HL-60/S4 (cell line): ENCODE measurements around the gene PALD1.

ENCODE experiments used
- in situ Hi-C: fragments of 300-500 bp; cut with MboI; formaldehyde crosslinking; loops from 2 replicates; pipeline ENCODE4 v1.14.3; 2022; ENCODE audit warnings: low sequenced_read_pairs

PALD1 gene

GRCh38 chr10:70503776-70504175, 25.2 kb downstream of the PALD1 start:
- in situ Hi-C loops, result no loop called here

DNA sequence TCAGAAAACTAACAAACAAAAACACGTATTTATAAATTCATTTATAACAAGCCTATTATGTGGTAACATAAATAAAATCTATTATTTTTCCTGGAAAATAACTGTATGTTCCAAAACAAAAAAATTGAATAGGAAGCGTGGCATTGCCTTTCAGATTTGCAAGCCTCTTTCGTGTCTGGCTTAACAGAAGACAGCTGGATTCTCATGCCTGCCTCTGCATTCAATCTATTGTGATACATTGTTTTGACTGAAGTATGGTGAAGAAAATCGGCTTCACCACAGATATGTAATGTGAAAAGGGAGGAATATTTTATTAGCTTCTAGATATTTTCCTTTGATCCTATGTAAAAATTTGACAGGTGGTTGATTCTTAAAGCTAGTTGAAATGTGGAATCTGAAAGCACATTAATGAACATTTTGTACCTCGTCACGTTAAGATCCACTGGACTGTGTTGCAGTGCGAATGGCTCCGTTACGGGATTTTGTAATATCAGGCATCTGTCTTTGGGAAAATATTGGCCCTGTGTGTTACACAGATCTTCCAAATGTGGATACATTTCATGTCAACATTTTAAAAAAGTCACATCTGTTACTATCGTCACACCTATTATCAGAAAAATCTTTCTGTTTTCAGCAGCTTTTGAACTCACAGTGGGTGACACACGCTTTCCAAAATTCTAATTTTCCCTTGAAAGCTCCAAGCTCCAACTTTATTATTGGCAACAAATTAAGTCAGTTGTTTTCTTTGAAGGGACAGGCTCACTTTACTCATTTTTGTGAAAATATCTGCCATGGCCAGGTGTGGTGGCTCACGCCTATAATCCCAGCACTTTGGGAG, 26.2 kb downstream of the PALD1 start:
- in situ Hi-C loops, result no loop called here

DNA sequence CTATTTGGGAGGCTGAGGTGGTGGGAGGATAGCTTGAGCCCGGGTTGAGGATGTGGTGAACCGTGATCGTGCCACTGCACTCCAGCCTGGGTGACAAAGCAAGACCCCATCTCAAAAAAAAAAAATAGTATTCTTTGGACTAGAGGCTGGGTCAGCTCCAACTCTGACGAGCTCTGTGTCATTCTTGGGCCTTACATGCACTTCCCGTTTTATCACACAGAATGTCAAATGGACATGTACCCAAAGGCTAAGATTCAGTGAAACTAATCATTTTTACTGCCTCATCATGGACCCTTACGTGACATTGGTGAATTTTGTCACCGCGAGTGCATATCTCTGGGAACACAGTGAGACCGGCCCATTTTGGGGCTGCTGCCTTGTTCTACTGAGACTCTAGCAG, 27.3 kb downstream of the PALD1 start:
- in situ Hi-C loops, result no loop called here

DNA sequence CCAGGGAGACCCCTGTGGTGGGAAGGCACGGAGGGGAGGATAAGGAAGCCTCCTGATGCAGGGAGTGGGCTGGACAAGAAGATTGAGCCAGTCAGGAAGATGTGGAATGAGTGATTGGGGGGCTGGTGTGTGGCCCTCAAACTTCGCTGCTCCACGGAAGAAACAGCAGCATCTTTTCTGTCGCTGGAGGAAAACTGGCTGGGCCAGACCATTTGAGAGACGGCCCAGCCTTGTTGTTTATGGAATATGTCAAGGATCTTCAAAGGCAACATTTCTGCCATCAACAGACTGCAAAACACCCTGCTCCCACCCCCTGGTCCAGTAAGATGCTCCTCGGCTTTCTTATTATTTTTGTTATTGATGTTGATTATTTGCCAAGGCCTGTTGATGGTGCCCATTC, 29.4 kb downstream of the PALD1 start:
- in situ Hi-C loops, result no loop called here

DNA sequence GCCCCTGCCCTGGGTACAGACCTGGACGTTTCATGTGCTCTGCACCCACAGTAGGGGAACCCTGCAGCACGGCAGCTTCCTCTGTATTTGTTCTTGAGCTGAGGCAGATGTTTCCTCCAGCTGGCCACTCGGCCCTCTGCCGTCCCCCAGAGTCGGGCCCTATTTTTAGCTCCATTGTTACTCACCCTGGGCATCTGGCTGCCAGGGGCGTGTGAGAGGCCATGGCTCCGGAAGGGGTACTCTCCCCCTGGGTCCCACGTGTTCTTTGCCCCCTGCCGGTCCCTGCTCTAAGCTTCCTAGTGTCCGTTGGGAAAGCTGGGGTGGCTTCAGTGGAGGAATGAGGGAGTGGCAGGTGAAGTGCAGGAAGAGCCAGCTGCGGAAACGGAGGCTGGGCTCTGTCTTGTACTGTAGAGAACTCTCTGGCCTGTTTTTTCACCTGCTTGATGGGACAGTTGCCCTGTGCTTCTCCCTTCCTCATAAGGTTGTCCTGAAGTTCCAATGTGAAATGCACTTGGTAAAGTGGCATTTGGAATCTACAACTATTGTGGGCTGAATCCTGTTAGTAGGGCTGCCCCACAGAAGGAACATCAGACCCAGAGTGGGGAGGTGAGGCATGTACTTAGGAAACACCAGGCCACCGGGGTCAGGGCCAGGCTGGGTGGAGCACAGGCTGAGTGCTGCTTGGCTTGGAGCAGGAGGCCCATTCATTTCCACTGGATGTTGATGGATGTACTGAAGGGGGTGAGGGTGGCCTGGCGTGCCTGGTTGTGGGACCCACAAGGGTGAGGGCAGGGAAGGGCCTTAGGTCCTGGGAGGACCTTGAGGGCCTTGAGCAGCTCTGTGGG, 30.6 kb downstream of the PALD1 start:
- in situ Hi-C loops, result no loop called here

GRCh38 chr10:70509757-70510147, 31.2 kb downstream of the PALD1 start:
- in situ Hi-C loops, result no loop called here

DNA sequence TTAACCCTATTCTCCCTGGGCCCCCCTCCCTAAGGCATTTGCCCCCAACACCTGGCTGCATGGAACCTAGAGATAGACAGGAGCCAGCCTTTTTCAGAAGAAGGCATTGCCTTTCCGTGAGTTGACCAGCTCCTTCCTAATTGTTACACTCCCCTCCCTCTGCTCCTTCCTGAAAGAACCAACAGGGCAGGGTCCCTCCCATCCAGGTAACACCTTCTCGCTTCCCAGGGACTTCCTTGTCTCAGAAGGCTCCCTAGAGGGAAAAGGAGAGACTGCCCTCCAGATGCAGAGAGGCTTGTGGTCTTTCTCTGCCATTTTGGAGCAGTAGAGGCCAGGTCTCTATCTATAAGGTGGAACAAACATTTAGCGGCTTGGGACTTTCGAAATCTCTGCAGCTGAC, 31.9 kb downstream of the PALD1 start:
- in situ Hi-C loops, result no loop called here

DNA sequence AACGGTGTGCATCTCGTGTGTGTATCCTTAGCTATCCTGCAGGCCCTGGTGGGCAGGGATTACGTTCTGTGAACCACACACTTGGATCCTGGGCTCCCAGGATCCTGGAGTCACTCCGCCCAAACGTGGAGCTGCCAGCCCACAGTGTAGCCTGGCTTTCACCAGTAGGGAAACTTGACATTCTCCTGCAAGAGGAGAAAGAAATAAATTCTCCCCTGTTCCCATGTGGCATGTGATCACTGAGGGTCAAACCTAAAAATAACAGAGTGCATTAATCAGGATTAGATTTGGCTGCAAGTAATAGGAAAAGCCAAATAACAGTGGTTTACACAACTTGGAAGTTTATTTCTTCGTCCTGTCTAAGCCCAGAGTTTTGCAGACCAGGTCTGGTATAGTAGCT, 32.3 kb downstream of the PALD1 start:
- in situ Hi-C loops, result no loop called here

DNA sequence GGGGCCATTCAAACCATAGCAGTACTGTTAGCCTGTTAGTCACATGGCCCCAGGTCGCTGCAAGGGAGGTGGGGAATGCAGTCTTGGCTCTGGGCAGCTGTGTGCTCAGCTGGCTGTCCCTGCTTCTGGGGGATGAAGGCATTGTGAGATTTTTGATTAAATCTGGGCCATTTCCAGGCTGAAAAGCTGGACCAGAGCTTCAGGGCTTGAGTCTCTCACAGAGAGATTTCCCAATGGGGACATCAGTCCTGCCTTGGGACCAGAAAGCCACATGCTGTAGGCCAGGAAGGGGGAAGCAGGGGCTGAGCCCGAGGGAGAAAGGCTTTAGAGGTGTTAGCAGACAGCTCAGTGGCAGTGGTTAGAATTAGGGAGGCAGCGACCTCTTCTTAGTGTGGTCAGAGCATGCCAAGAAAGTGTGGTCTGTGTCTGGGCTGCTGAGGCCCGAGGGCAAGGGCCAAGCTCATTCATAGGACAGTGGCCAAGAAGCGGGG, 33.6 kb downstream of the PALD1 start:
- in situ Hi-C loops, result no loop called here

GRCh38 chr10:70513848-70514309, 35.3 kb downstream of the PALD1 start:
- in situ Hi-C loops, result no loop called here

GRCh38 chr10:70514591-70514990, 36.0 kb downstream of the PALD1 start:
- in situ Hi-C loops, result no loop called here

DNA sequence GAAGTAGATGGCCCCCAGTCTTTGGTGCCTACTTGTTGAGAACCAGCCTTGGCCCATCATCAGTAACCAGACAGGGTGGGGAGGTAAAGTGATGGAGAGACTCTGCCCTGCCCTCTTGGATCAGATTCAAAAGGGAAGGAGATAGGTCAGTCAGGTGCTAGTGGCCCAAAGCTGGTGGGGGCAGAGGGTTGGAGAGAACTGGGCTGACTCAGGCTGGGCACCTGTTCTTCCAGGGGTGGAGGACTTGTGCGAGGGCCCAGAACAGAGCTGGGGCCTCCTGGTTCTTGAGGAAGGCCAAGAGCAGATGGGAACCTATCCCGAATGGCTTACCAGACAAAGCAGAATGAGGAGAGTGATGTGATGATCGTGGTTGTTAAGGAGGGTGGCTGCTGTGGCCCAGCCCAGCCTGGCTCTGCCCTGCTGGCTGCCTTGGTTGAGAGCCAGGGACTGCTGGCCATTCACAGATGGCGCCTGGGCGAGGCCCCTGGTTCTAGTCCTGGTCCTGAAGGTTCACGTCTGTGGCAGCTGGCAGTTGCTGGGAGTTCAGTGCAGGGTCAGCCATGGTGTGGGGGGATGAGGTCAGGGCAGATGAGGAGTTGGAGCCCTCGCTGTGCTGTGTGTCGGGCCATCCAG, 36.6 kb downstream of the PALD1 start:
- in situ Hi-C loops, result no loop called here

DNA sequence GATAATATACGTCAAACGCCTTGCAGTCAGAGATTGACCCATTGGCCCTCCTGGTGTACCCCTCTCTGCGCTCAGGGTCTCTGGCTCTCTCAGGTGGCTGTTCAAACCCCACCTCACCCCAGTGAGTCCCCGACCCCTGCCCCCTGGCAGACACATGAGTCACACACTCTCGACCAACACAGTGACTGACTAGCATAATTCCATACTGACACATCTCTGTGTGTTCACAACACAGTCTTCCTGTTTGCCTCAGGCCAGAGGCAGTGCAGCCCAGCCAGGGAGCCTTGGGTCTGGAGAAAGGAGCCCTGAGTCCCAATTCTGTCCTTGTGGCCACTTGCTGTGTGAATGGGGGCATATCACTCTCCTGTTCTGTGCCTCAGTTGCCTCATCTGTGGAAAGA, 40.1 kb downstream of the PALD1 start:
- in situ Hi-C loops, result no loop called here

- in situ Hi-C loops, result no loop called here
These were observed 44.5 kb downstream of the PALD1 start for GRCh38 chr10:70523057-70523456.

GRCh38 chr10:70523549-70523948, 45.0 kb downstream of the PALD1 start:
- in situ Hi-C loops, result no loop called here

GRCh38 chr10:70528314-70528713, 49.7 kb downstream of the PALD1 start:
- in situ Hi-C loops, result no loop called here

GRCh38 chr10:70528741-70529362, 50.3 kb downstream of the PALD1 start:
- in situ Hi-C loops, result no loop called here

- in situ Hi-C loops, result no loop called here
These were observed 51.3 kb downstream of the PALD1 start for GRCh38 chr10:70529848-70530247.

GRCh38 chr10:70530315-70530714, 51.7 kb downstream of the PALD1 start:
- in situ Hi-C loops, result no loop called here

GRCh38 chr10:70532554-70533188, 54.1 kb downstream of the PALD1 start:
- in situ Hi-C loops, result no loop called here

GRCh38 chr10:70533189-70533558, 54.6 kb downstream of the PALD1 start:
- in situ Hi-C loops, result no loop called here
